H1 (cell line): ENCODE measurements around the gene MMP27. TPM values are rescaled to one million over a fixed set of nuclear protein-coding genes. Genes with fewer than 3 reads are reported as not detected.

Experiments
- CTCF ChIA-PET: fragments of 300-600 bp; sonication (Branson Sonifier 250); formaldehyde crosslinking; loops from one replicate; lab custom pipeline; 2021; ENCODE audit not compliant: partially characterized antibody; lab: Charles Lee
- POLR2A ChIA-PET: fragments of 300-600 bp; sonication (Branson Sonifier 250); formaldehyde crosslinking; loops from one replicate; lab custom pipeline; 2021; ENCODE audit warnings: inconsistent platforms; ENCODE audit not compliant: partially characterized antibody; lab: Charles Lee
- DNase-seq, 2 experiments: peaks; one replicate each; pipeline versions ENCODE4 v3.0.0 to v3.0.0-alpha.2; 2010 to 2022; ENCODE audit warnings: low spot score in 2 of 2, low read depth in 1 of 2, mixed read lengths in 1 of 2
- FAIRE-seq: peaks from 2 replicates; lab custom pipeline; 2011; peaks lifted over from hg19 to GRCh38; lab: Jason Lieb, UNC
- H2AFZ ChIP-seq: 2 replicates; pipeline ENCODE4 v1.8.1; 2012; ENCODE audit warnings: low read length, inconsistent platforms
- H2AK5ac ChIP-seq: 2 replicates; pipeline ENCODE4 v1.6.1; 2013; ENCODE audit warnings: low read depth, low read length
- H2BK120ac ChIP-seq: replicated peaks from 2 replicates; pipeline ENCODE3; 2013; ENCODE audit warnings: low read depth, low read length, inconsistent platforms
- H2BK12ac ChIP-seq: 2 replicates; pipeline ENCODE4 v1.6.1; 2013; ENCODE audit warnings: low read depth, low read length
- H2BK15ac ChIP-seq: 2 replicates; pipeline ENCODE4 v1.6.1; 2013; ENCODE audit warnings: low read length
- H2BK20ac ChIP-seq: 2 replicates; pipeline ENCODE4 v1.6.1; 2013; ENCODE audit warnings: low read length
- H2BK5ac ChIP-seq: 2 replicates; pipeline ENCODE4 v1.6.1; 2013; ENCODE audit warnings: low read depth, low read length
- H3K14ac ChIP-seq: 2 replicates; pipeline ENCODE4 v1.6.1; 2013; ENCODE audit warnings: inconsistent platforms; ENCODE audit not compliant: insufficient read length
- H3K18ac ChIP-seq: 2 replicates; pipeline ENCODE4 v1.6.1; 2013; ENCODE audit warnings: low read length; ENCODE audit errors: extremely low read depth
- H3K23ac ChIP-seq: 2 replicates; pipeline ENCODE4 v1.6.1; 2013; ENCODE audit warnings: inconsistent platforms; ENCODE audit not compliant: insufficient read length
- H3K23me2 ChIP-seq: 2 replicates; pipeline ENCODE4 v1.6.1; 2013; ENCODE audit warnings: low read depth, low read length
- H3K27ac ChIP-seq: 2 replicates; pipeline ENCODE4 v1.6.1; 2011; ENCODE audit warnings: low read depth, low read length, inconsistent platforms
- H3K27me3 ChIP-seq, 4 experiments: replicated peaks in 1 of 4; 1 replicate in 1 of 4; 2 replicates in 3 of 4; pipeline versions ENCODE4 v1.6.1 to v1.8.1; 2011 to 2013; ENCODE audit warnings: low read length in 3 of 4, mild to moderate bottlenecking in 3 of 4, inconsistent platforms in 2 of 4, mixed read lengths in 2 of 4, moderate library complexity in 1 of 4; ENCODE audit not compliant: control insufficient read depth in 3 of 4, insufficient read depth in 3 of 4; ENCODE audit errors: extremely low read depth in 1 of 4
- H3K36me3 ChIP-seq, 4 experiments: 2 replicates each; pipeline versions ENCODE4 v1.6.1 to v1.8.1; 2011 to 2013; ENCODE audit warnings: mild to moderate bottlenecking in 4 of 4, low read length in 3 of 4, moderate library complexity in 2 of 4, control low read depth in 1 of 4, inconsistent platforms in 1 of 4; ENCODE audit not compliant: insufficient read depth in 4 of 4, control insufficient read depth in 2 of 4
- H3K4ac ChIP-seq: replicated peaks from 2 replicates; pipeline ENCODE3; 2013; ENCODE audit warnings: low read length, low read depth, mixed read lengths, inconsistent platforms; ENCODE audit not compliant: insufficient read length
- H3K4me1 ChIP-seq, 4 experiments: replicated peaks in 1 of 4; 1 replicate in 1 of 4; 2 replicates in 3 of 4; pipeline versions ENCODE4 v1.6.1 to v1.8.1; 2011 to 2013; ENCODE audit warnings: low read length in 3 of 4, inconsistent platforms in 2 of 4, mixed read lengths in 1 of 4; ENCODE audit not compliant: insufficient read depth in 4 of 4, control insufficient read depth in 3 of 4
- H3K4me2 ChIP-seq, 2 experiments: 2 replicates each; pipeline versions ENCODE4 v1.6.1 to v1.8.1; 2011 to 2013; ENCODE audit warnings: low read depth in 2 of 2, low read length in 2 of 2, control low read depth in 1 of 2, inconsistent platforms in 1 of 2, mild to moderate bottlenecking in 1 of 2; ENCODE audit not compliant: insufficient read depth in 1 of 2
- H3K4me3 ChIP-seq, 4 experiments: fragments of 200-600, 300-600 bp in 1 of 4; sonication (generic), shearing (Covaris generic), sonication (Bioruptor Twin) in 1 of 4; 2 replicates each; pipeline versions ENCODE4 v1.5.1 to v1.8.1; 2011 to 2016; ENCODE audit warnings: low read length in 4 of 4, low read depth in 3 of 4, control low read depth in 2 of 4, inconsistent platforms in 2 of 4, mild to moderate bottlenecking in 2 of 4, mixed read lengths in 1 of 4, moderate library complexity in 1 of 4; ENCODE audit not compliant: insufficient read depth in 2 of 4; ENCODE audit errors: extremely low read depth in 1 of 4
- H3K56ac ChIP-seq: replicated peaks from 2 replicates; pipeline ENCODE3; 2013; ENCODE audit warnings: low read depth, mild to moderate bottlenecking, mixed read lengths, low read length, inconsistent platforms; ENCODE audit not compliant: insufficient read length
- H3K79me1 ChIP-seq: 2 replicates; pipeline ENCODE4 v1.6.1; 2013; ENCODE audit warnings: low read depth, low read length, control low read depth
- H3K79me2 ChIP-seq, 2 experiments: 2 replicates each; pipeline versions ENCODE4 v1.6.1 to v1.8.1; 2012 to 2013; ENCODE audit warnings: low read length in 2 of 2, mild to moderate bottlenecking in 2 of 2, inconsistent platforms in 1 of 2; ENCODE audit not compliant: insufficient read depth in 2 of 2, control insufficient read depth in 1 of 2
- H3K9ac ChIP-seq, 4 experiments: replicated peaks in 1 of 4; 1 replicate in 1 of 4; 2 replicates in 3 of 4; pipeline versions ENCODE4 v1.6.1 to v1.8.1; 2011 to 2013; ENCODE audit warnings: low read depth in 3 of 4, low read length in 3 of 4, control low read depth in 2 of 4, mild to moderate bottlenecking in 2 of 4, moderate library complexity in 2 of 4, inconsistent platforms in 1 of 4; ENCODE audit errors: extremely low read depth in 1 of 4
- H3K9me3 ChIP-seq, 2 experiments: 2 replicates each; pipeline versions ENCODE4 v1.6.1 to v1.8.1; 2012 to 2013; ENCODE audit warnings: mild to moderate bottlenecking in 2 of 2, moderate library complexity in 2 of 2, control low read depth in 1 of 2, inconsistent platforms in 1 of 2, low read depth in 1 of 2, low read length in 1 of 2, mixed read lengths in 1 of 2; ENCODE audit not compliant: insufficient read depth in 2 of 2
- H4K20me1 ChIP-seq, 2 experiments: replicated peaks in 1 of 2; 2 replicates each; pipeline versions ENCODE3 to v1.8.1; 2011 to 2013; ENCODE audit warnings: inconsistent platforms in 2 of 2, low read length in 2 of 2, mild to moderate bottlenecking in 1 of 2; ENCODE audit not compliant: insufficient read depth in 2 of 2, control insufficient read depth in 1 of 2
- H4K5ac ChIP-seq: 2 replicates; pipeline ENCODE4 v1.6.1; 2013; ENCODE audit warnings: low read length, low read depth, mixed read lengths, inconsistent platforms; ENCODE audit not compliant: insufficient read length
- H4K8ac ChIP-seq: 2 replicates; pipeline ENCODE4 v1.8.0; 2013; ENCODE audit warnings: mild to moderate bottlenecking, moderate library complexity, low read length, inconsistent platforms; ENCODE audit not compliant: insufficient read depth; ENCODE audit errors: extremely low read depth
- H4K91ac ChIP-seq: replicated peaks from 2 replicates; pipeline ENCODE3; 2013; ENCODE audit warnings: low read length, mixed read lengths, inconsistent platforms; ENCODE audit not compliant: insufficient read length
- BCL11A ChIP-seq, 2 experiments: IDR thresholded peaks; one replicate each; pipeline ENCODE4 v1.6.1; 2011; ENCODE audit warnings: low read depth in 2 of 2, low read length in 2 of 2, mild to moderate bottlenecking in 2 of 2
- CTCF ChIP-seq, 3 experiments: IDR thresholded peaks; 1 replicate in 2 of 3; 2 replicates in 1 of 3; pipeline versions ENCODE4 v1.5.1 to v1.6.1; 2011; ENCODE audit warnings: low read length in 3 of 3, mild to moderate bottlenecking in 3 of 3, inconsistent platforms in 2 of 3, low read depth in 1 of 3, moderate library complexity in 1 of 3; ENCODE audit not compliant: insufficient read depth in 1 of 3; ENCODE audit errors: control extremely low read depth in 1 of 3
- EP300 ChIP-seq, 2 experiments: IDR thresholded peaks; 1 replicate in 1 of 2; 2 replicates in 1 of 2; pipeline ENCODE4 v1.6.1; 2011 to 2012; ENCODE audit warnings: low read depth in 2 of 2, low read length in 2 of 2, mild to moderate bottlenecking in 2 of 2, borderline replicate concordance in 1 of 2, inconsistent platforms in 1 of 2, moderate library complexity in 1 of 2
- RAD21 ChIP-seq, 2 experiments: IDR thresholded peaks in 1 of 2; conservative IDR thresholded peaks in 1 of 2; 2 replicates each; pipeline ENCODE4 v1.6.1; 2011; ENCODE audit warnings: low read depth in 2 of 2, low read length in 2 of 2, improper control_type of control experiment in 1 of 2, inconsistent platforms in 1 of 2, mild to moderate bottlenecking in 1 of 2, moderate library complexity in 1 of 2
- WGBS, 2 experiments: shearing (Covaris generic) in 1 of 2; methylation state at CpG; one replicate each; pipeline versions ENCODE4 v1.1.6 to v1.1.7; 2013 to 2015; ENCODE audit warnings: low lambda C conversion rate in 2 of 2, mixed read lengths in 2 of 2, inconsistent platforms in 1 of 2, low coverage in 1 of 2, missing lambda C conversion rate in 1 of 2; ENCODE audit not compliant: insufficient replicate concordance in 2 of 2, insufficient coverage in 1 of 2, insufficient read length in 1 of 2; ENCODE audit errors: extremely low coverage in 1 of 2, missing lambda C conversion rate in 1 of 2; 5-methylcytosine and 5-hydroxymethylcytosine counted together
- polyA plus RNA-seq, 7 experiments: library from polyadenylated mRNA; depleted of rRNA in 3 of 7; stranded (reverse) in 5 of 7; unstranded in 2 of 7; fragments of >200 nt in 5 of 7; fragments of 200-250 nt in 2 of 7; gene quantifications; 1 replicate in 5 of 7; 2 replicates in 1 of 7; 4 replicates in 1 of 7; pipeline versions ENCODE4 v1.2.1 to v1.2.3, GENCODE V29; 2011 to 2013; ENCODE audit warnings: missing spikeins in 2 of 7, mixed read lengths in 2 of 7
- total RNA-seq: library from RNA; stranded (reverse); fragmentation: NEBNext Ultra II Directional; extraction: Animal tissue kit (Norgen Biotek cat#: 25700); gene quantifications from 2 replicates; pipeline ENCODE4 v1.2.1, GENCODE V29; 2021

MMP27 gene
- total and polyA plus RNA-seq, 2 of the 8 experiments (the other 6 are each of a cell fraction or from before 2014, with no cell fraction given): not detected

GRCh38 chr11:102683277-102683676, 22.3 kb downstream of the MMP27 start:
- H3K23me2 ChIP-seq: no peaks in the 10 kb centered on the region
- H2AK5ac ChIP-seq: no peak overlapping the region
- WGBS, 2 experiments: 82% methylated on average over 4 of the region's 4 CpGs; no CpG with 5 or more reads in 1 of the 2 experiments
- no peak overlapping the region for H3K9ac ChIP-seq
- no peaks in the 10 kb centered on the region for H3K27me3 ChIP-seq
- no peak overlapping the region for H2BK120ac ChIP-seq
- no peak overlapping the region for H3K4me3 ChIP-seq
- no peaks in the 10 kb centered on the region for H3K79me2 ChIP-seq
- no peak overlapping the region for H3K14ac ChIP-seq
- H3K27ac ChIP-seq: no peak overlapping the region
- POLR2A ChIA-PET: no interaction called here
- H4K20me1 ChIP-seq: no peaks in the 10 kb centered on the region
- H2AFZ ChIP-seq: no peak overlapping the region
- H4K5ac ChIP-seq: no peak overlapping the region
- no peak overlapping the region for H2BK12ac ChIP-seq
- no peak overlapping the region for H2BK15ac ChIP-seq
- no peak for FAIRE-seq
- H3K79me1 ChIP-seq: no peaks in the 10 kb centered on the region
- H3K23ac ChIP-seq: no peak overlapping the region
- no peak overlapping the region for H3K18ac ChIP-seq
- no peak overlapping the region for H2BK20ac ChIP-seq
- TF ChIP-seq RAD21 (IDR thresholded peaks at IDR 0.05 in 1 of 2, conservative IDR thresholded peaks at IDR 0.05 in 1 of 2; ENCODE audit: low read depth in 2 of 2, low read length in 2 of 2): peak; percentile 40 to 51
- TF ChIP-seq EP300 (IDR thresholded peaks at IDR 0.05; ENCODE audit: borderline replicate concordance in 1 of 2, low read depth in 2 of 2, low read length in 2 of 2): no peak
- peak; percentile 31 to 52 (median 47); a peak in 3 of 4 replicates for TF ChIP-seq CTCF (IDR thresholded peaks at IDR 0.05; ENCODE audit: control extremely low read depth in 1 of 3, insufficient read depth in 1 of 3, low read depth in 1 of 3, low read length in 3 of 3)
- no peak for TF ChIP-seq BCL11A (IDR thresholded peaks at IDR 0.05; ENCODE audit: low read depth in 2 of 2, low read length in 2 of 2)
- no peaks in the 10 kb centered on the region for H3K9me3 ChIP-seq
- DNase-seq: no peak
- H4K8ac ChIP-seq: no peak overlapping the region
- H3K4me2 ChIP-seq: no peak overlapping the region
- CTCF ChIA-PET: interaction anchor here (1.0 to 5.2 kb wide), 5 partner anchors 8 to 18 kb away, joined by 3 to 33 read pairs (median 5); no protein-coding TSS in a partner anchor
- H3K56ac ChIP-seq: no peak overlapping the region
- H3K4ac ChIP-seq: no peak overlapping the region
- H3K36me3 ChIP-seq: no peaks in the 10 kb centered on the region
- no peak overlapping the region for H4K91ac ChIP-seq
- no peaks in the 10 kb centered on the region for H3K4me1 ChIP-seq
- no peak overlapping the region for H2BK5ac ChIP-seq
